NT2/D1 (cell line): Measurements from ENCODE around the gene TBC1D2.
"Not testable (repeated sequence)": the region's sequence is repeated elsewhere in the genome, so short reads cannot be mapped to it uniquely, and the experiment has no call there.

Experiments used
- SUZ12 ChIP-seq: IDR thresholded peaks from 2 replicates; pipeline ENCODE4 v1.6.1; 2011; ENCODE audit not compliant: insufficient read length, insufficient read depth; ENCODE audit errors: extremely low read depth
- YY1 ChIP-seq: IDR thresholded peaks from 2 replicates; pipeline ENCODE4 v1.6.1; 2011; ENCODE audit not compliant: insufficient read length, insufficient read depth
- ZNF274 ChIP-seq: IDR thresholded peaks from 2 replicates; pipeline ENCODE4 v1.6.1; 2011; ENCODE audit warnings: mild to moderate bottlenecking, low read depth, low read length

GRCh38 chr9:98269652-98270051 is 14.2 kb upstream of the TBC1D2 start:
- TF ChIP-seq ZNF274, YY1, SUZ12: not testable (repeated sequence)
